ENCODE data around the gene TSPAN1. TPM values are rescaled to one million over a fixed set of nuclear protein-coding genes. Genes with fewer than 3 reads are reported as not detected.

The TSPAN1 gene
- total and polyA plus RNA-seq, 4 donors: 45.3 to 174 (median 139) TPM

DNA sequence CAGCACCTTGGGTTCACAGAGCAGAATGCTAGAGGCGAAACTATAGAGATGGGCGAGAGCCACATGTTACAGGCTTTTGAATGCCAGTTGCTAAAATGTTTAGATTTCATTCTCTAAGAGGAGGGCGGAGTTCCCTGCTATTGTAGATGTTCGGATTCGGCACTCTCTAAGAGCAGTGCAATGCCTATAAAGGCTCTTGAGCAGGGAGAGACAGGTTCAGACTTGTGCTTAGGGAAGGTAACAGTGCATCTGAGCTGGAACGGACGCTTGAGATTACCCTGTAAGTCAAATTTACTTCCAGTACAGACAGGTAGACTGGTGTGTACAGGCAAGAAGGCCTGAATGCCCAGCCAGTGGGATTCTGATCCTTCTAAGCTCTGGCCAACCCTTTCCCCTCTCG is 43.6 kb downstream of the TSPAN1 start:
- Histone ChIP-seq H3K4me1 (ENCODE audit: control insufficient read depth in 5 of 5, insufficient read depth in 5 of 5, low read length in 5 of 5) (no peaks in the 10 kb centered on the region), H3K9me3 (ENCODE audit: control insufficient read depth in 4 of 4, insufficient read depth in 3 of 4, low read length in 3 of 4) (no peaks in the 10 kb centered on the region), H3K4me3 (no peak overlapping the region), H3K36me3 (ENCODE audit: control insufficient read depth in 4 of 4, insufficient read depth in 4 of 4, low read length in 4 of 4) (no peaks in the 10 kb centered on the region), H3K27me3 (ENCODE audit: control insufficient read depth in 3 of 3, insufficient read depth in 3 of 3, low read length in 2 of 3) (no peaks in the 10 kb centered on the region), H3K27ac (ENCODE audit: low read depth in 1 of 2, low read length in 1 of 2) (no peak overlapping the region), H3K9ac (ENCODE audit: insufficient read depth in 1 of 2, low read length in 2 of 2) (no peak overlapping the region)
- DNase-seq: peak in 1 of 3 donors; percentile 32
- ATAC-seq (ENCODE audit: insufficient read depth, low FRiP score): no peak
- 68 to 77% methylated on average over 8 of the region's 8 CpGs for WGBS, 2 donors
- TF ChIP-seq, protein P1, sequence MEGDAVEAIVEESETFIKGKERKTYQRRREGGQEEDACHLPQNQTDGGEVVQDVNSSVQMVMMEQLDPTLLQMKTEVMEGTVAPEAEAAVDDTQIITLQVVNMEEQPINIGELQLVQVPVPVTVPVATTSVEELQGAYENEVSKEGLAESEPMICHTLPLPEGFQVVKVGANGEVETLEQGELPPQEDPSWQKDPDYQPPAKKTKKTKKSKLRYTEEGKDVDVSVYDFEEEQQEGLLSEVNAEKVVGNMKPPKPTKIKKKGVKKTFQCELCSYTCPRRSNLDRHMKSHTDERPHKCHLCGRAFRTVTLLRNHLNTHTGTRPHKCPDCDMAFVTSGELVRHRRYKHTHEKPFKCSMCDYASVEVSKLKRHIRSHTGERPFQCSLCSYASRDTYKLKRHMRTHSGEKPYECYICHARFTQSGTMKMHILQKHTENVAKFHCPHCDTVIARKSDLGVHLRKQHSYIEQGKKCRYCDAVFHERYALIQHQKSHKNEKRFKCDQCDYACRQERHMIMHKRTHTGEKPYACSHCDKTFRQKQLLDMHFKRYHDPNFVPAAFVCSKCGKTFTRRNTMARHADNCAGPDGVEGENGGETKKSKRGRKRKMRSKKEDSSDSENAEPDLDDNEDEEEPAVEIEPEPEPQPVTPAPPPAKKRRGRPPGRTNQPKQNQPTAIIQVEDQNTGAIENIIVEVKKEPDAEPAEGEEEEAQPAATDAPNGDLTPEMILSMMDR (IDR thresholded peaks at IDR 0.05; ENCODE audit: control extremely low read depth, extremely low read depth): no peak

DNA sequence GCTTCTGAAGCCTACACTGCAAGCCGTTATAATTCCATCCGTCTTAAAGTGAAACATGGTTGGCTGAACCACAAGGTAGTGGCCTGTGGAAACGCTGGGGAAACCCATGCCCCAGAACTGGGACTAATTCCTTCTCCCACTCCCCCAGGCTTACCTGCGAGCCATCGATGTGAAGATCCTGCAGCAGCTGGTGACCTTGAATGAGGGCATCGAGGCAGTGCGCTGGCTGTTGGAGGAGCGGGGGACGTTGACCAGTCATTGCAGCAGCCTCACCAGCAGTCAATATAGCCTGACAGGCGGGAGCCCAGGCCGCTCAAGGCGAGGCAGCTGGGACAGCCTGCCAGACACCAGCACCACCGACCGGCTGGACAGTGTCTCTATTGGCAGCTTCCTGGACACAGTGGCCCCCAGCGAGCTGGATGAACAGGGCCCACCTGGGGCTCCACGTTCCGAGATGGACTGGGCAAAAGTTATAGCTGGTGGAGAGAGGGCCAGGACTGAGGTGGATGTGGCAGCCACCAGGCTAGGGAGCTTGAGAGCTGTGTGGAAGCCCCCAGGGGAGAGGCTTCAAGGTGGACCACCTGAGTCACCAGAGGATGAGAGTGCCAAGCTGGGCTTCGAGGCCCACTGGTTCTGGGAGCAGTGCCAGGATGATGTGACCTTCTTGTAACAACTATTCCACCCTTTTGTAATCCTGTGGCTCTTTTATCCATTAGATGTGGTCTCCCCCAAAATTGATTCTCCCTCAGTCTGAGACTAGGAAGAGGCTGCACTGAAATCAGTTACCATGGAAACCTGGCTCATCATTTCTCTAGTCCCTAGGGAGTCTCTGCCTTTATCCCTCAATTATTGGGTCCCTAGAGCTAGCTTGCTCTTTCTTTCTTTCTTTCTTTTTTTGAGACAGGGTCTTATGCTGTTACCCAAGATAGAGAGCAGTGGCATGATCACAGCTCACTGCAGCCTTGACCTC is 44.9 kb downstream of the TSPAN1 start:
- Histone ChIP-seq H3K36me3 (ENCODE audit: control insufficient read depth in 4 of 4, insufficient read depth in 4 of 4, low read length in 4 of 4) (no peaks in the 10 kb centered on the region), H3K9me3 (ENCODE audit: control insufficient read depth in 4 of 4, insufficient read depth in 3 of 4, low read length in 3 of 4) (no peaks in the 10 kb centered on the region), H3K9ac (ENCODE audit: insufficient read depth in 1 of 2, low read length in 2 of 2) (no peak overlapping the region), H3K27me3 (ENCODE audit: control insufficient read depth in 3 of 3, insufficient read depth in 3 of 3, low read length in 2 of 3) (no peaks in the 10 kb centered on the region), H3K4me3 (no peak overlapping the region), H3K4me1 (ENCODE audit: control insufficient read depth in 5 of 5, insufficient read depth in 5 of 5, low read length in 5 of 5) (no peaks in the 10 kb centered on the region), H3K27ac (ENCODE audit: low read depth in 1 of 2, low read length in 1 of 2) (no peak overlapping the region)
- no peak for DNase-seq
- WGBS, 2 donors: 88 to 92% methylated on average over 18 of the region's 18 CpGs
- ATAC-seq (ENCODE audit: insufficient read depth, low FRiP score): no peak
- TF ChIP-seq, protein P1 (IDR thresholded peaks at IDR 0.05; ENCODE audit: control extremely low read depth, extremely low read depth): no peak

DNA sequence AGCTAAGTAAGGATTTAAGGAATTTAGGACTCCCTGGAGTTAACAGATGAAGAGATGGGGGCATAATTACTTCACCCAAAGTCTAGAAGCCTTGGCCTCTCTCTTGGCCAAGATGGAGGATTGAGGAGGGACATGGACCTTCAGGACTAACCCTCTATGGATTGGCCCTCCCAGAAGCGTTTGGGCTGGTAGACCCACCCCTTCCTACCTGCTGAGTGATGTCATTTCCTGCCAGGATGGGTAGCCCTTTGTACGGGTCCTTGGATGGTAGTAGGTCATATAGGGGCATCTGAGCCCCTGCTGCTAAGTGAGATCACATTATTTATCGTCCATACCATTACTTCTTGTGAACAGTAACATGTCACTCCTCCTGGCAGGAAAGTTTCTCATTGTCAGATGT is 45.9 kb downstream of the TSPAN1 start:
- no peak overlapping the region for H3K27ac ChIP-seq (ENCODE audit: low read depth in 1 of 2, low read length in 1 of 2)
- H3K4me1 ChIP-seq (ENCODE audit: control insufficient read depth in 5 of 5, insufficient read depth in 5 of 5, low read length in 5 of 5): no peaks in the 10 kb centered on the region
- ATAC-seq (ENCODE audit: insufficient read depth, low FRiP score) (no peak), DNase-seq (no peak)
- no peak overlapping the region for H3K4me3 ChIP-seq
- 78 to 84% methylated on average over 3 of the region's 3 CpGs for WGBS, 2 donors
- no peaks in the 10 kb centered on the region for H3K27me3 ChIP-seq (ENCODE audit: control insufficient read depth in 3 of 3, insufficient read depth in 3 of 3, low read length in 2 of 3)
- no peaks in the 10 kb centered on the region for H3K36me3 ChIP-seq (ENCODE audit: control insufficient read depth in 4 of 4, insufficient read depth in 4 of 4, low read length in 4 of 4)
- H3K9ac ChIP-seq (ENCODE audit: insufficient read depth in 1 of 2, low read length in 2 of 2): no peak overlapping the region
- no peaks in the 10 kb centered on the region for H3K9me3 ChIP-seq (ENCODE audit: control insufficient read depth in 4 of 4, insufficient read depth in 3 of 4, low read length in 3 of 4)
- TF ChIP-seq, protein P1 (IDR thresholded peaks at IDR 0.05; ENCODE audit: control extremely low read depth, extremely low read depth): no peak
